Stimulated activated CD4-positive, alpha-beta T cell treated with anti-CD3 and anti-CD28 coated beads, Interleukin-2, amount 100 ng/mL, for 48 hours (primary cell): ENCODE measurements around the gene VIT.

Experiments
- DNase-seq, 2 donors: peaks; one replicate each; pipeline ENCODE4 v3.0.0-alpha.2; 2020

The VIT gene

DNA sequence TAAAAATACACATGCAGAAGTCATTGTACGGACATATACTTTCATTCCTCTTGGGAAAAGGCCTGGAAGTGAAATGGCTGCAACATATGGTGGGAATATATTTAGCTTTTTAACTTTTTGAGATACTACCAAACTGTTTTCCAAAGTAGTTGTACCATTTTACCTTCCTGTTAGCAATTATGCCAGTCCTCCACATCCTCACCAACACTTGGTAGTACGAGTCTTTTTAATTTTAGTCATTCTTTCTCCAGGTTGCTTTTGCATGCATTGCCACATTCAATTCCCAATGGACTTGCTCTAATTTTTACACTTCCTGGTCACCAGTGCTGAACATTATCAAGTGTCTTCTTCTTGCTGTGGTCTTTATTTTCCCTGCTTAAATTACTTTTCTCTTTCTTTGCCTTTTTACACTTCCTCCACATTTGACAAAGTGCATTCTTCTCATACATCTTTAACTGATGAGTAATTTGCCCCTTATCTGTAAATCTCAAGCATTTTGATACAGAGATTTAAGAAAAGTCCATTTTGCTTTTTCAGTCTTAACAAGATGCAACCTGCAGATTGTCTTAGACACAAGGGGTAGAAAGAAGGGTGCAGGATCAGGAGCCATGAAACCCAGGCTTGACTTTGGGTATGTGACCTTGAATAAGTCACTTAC lies 14.5 kb downstream of the VIT start:
- DNase-seq = no peak

DNA sequence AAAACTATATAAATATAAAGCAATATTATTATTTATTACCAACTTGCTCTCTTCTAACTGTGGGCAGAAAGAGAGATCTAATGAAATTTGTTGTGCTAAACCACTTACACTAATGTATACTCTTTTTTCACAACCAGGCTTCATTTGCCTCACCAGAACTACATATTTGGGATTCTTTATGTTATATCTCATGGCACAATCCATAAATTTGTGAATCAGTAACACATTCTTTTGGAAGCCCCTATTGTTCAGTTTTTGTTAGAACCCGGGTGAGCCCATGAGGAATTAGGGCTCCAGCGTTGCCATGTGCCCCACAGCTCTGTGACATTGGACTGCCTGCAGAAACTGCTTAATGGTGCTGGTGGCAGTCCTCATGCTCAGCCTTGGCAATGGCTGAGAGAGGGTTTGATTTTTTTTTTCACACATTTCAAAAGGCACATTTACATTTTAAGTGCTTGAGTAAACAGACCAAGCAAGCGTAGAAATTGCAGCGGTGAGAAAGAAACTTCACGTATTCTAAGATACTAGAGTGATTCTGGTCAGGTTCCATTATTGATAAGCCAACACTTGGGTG lies 15.3 kb downstream of the VIT start:
- no peak for DNase-seq

DNA sequence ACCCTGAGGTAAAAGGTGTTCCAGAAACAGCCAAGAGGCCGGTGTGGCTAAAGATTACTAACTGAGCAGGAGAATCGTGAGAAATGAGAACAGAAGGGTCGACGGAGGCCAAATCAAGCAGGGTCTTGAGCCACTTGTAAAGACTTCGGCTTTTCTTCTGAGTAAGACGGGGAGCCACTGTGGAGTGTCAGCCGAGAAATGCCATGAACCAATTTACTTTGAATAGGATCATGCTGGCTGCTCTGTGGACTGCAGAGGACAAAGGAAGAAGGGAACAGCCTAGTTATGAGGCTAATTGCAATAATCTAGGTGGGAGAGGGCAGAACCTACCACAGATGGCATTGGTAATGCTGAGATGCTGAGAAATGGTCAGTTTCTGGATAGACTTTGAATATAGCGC lies 16.8 kb downstream of the VIT start:
- no peak for DNase-seq

DNA sequence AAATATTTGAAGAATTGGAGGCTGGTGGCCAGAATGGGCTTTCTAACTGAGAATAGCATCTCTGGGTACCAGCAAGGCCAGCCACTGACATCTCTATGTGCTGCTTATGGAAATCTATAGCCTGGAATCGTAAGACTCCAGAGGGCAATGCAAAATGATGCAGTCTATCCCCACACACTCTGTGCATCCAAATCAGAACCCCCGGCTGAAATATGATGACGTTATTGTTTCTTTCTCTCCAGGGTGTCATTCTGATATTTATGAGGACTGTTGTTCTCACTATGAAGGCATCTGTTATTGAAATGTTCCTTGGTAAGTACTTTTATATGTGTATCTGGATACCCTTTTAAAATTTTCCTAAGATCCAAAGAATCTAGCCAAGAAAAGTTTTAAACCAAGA lies 19.6 kb downstream of the VIT start:
- no peak for DNase-seq

- no peak for DNase-seq
These were observed 21.2 kb downstream of the VIT start for GRCh38 chr2:36717603-36718266.

GRCh38 chr2:36727550-36727949 lies 31.0 kb downstream of the VIT start:
- DNase-seq = no peak

DNA sequence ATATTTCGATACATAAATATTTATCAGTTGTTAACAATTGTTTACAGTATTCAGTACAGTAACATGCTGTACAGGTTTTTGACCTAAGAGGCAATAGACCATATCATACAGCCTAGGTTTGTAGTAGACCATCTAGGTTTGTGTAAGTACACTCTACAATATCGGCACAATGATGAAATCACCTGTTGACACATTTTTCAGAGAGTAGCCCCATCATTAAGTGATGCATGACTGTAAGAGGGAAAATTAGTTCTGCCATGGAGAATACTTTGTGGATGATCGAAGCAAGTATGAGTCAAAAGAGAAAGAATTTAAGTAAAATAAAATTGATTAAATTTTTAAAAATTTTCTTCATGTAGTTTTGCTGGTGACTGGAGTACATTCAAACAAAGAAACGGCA lies 32.6 kb downstream of the VIT start:
- DNase-seq = no peak

DNA sequence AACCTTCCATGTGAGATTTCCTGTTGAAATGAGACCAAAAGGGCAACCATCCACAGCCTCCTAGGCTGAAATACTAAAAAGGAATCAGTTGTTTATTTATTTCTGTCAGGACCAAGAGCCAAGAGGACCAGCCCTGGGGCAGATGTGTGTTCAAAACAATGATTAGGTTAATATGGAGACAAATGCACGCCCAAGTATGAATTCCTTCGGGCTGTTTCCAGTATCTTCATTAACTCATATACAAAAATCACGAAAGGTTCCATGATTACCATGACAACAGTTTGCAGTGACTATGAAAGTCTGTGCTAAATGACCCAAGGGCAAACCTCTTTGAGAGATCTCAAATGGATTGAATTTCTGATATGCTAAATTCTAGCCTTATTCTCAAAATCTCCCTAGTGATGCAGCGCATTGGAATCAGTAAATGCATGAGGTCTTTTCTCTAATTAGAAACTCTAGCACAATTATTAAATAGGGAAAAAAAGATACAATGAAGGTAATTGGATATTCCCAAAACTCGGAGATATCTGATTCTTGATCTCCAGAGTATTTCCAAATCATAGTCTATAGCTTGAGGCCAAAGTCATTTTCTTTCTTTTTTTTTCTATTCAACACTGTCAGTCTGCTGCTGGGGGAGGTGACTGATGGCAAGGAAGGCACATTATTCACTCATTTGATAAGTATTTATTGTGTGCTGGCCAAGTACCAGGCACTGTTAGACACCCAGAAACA lies 35.6 kb downstream of the VIT start:
- DNase-seq = no peak

- DNase-seq = no peak
These were observed 36.1 kb downstream of the VIT start for GRCh38 chr2:36732673-36733036.

- no peak for DNase-seq
These were observed 36.7 kb downstream of the VIT start for GRCh38 chr2:36733215-36733614.

DNA sequence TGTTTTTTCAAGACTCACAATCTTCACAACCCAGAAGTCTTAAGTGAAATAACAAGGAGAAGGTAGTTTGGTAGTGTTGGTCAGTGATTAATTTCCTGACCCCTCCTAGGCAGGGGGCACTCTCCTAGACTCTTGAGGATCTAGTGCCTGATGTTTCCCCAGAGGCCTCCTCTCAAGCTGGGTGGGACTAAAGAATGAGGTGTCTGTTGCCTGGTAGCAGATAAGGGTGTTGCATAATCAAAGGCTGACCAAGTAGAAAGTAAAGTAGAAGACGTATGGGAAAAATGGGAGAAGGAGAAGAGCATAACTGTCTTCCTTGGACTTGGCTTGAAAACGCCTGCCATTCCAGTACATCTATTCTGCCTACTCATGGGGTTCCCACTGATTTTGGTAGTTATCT lies 37.8 kb downstream of the VIT start:
- no peak for DNase-seq

DNA sequence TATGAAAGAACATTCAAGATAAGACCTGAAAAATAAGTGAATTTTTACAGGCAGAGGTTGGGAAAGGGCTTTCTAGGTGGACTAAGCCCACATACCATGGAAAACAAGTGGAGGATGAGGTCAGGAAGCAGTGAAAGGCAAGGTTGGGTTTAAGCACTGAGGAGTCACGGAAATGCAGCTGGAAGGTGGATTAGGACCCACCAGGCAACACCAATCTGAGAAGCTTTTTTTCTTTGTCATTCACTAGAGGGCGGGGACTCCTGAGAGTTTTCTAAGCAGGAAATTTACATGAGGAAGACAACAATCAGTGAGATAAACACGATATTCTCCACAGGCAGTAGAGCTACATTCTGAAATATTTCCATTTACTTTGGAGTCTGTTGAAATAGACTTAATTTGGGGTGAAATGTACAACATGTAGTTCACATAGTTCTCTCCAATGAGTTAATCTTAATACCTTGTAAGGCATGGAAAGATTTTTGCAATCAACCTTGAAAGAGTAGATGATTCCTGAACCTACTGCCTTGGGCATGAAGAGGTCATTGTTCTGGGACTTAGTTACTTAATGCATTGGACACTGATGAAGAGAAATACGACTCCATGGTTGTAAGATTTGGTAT lies 40.7 kb downstream of the VIT start:
- DNase-seq = no peak

- no peak for DNase-seq
These were observed 43.6 kb downstream of the VIT start for GRCh38 chr2:36740061-36740460.

GRCh38 chr2:36741188-36741837 lies 44.8 kb downstream of the VIT start:
- no peak for DNase-seq

GRCh38 chr2:36743954-36744353 lies 47.4 kb downstream of the VIT start:
- DNase-seq = no peak

DNA sequence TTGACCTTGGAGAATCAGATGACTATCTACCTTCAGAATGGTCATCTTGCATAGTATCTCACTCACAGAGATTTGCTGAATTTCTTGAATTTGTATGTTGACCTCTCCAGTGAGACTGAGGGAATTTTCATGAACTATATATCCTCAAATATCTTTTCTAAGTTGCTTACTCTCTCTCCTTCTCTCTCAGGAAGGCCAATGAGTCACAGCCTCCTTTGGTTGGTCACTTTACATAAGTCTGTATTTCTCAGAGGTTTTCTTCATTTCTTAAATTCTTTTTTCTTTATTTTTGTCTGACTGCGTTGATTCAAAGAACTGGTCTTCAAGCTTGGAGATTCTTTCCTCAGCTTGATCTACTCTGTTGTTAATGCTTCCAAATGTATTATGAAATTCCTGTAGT lies 51.7 kb downstream of the VIT start:
- no peak for DNase-seq

- DNase-seq = no peak
These were observed 53.6 kb downstream of the VIT start for GRCh38 chr2:36750101-36750500.

- DNase-seq = no peak
These were observed 57.3 kb downstream of the VIT start for GRCh38 chr2:36753706-36754221.

DNA sequence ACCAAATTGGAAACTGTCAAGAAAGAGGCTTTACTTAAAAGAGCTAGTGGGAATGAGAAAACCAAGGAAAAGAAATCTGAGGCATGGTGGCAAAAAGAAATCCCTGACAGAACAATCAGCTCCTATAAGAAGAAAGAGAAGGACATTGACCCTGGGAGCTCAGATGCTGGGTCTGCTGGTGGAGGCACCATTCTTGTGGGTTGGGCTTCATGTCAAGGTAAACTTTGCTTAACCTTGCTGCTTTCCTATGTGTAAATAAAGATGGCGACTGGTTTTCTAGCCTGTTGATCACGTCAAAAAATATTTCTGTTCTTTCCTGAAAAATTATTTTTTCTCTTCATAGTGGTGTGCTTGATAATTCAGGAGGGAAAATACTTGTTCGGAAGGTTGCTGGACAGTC lies 58.1 kb downstream of the VIT start:
- DNase-seq = no peak

- no peak for DNase-seq
These were observed 59.9 kb downstream of the VIT start for GRCh38 chr2:36756438-36756837.

DNA sequence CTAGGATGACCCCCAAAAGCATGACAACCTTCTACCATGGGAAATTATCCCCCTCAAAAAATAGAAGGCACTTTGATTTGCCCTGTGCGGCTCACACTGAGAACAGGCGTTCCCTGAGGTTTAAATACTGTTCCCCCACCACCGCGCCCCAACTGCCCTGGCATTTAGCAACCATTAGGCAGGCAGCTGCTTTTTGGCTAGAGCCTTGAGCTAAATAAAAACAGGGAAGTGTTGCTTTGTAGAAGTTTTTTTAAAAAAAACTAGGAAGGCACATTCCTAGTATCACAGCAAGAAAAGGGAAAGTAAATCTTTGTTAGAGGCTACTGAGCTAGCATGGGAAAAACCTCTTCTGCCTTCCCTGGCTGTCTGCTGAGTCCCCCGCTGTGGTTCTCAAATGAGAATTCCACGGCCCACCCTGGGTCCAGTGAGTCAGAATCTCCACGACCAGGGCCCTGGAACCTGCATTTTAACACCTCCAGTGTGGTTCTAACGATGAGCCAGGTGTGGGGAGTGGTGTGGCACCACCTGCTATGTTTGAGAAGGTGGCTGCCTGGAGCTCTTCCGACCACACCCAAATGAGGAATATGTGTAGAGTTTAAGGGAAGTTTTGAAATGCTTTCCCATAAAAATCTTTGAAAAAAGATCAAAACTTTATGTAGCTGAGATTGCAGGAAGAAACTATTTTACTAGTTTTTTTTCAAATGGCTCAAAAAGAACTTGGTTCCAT lies 66.4 kb downstream of the VIT start:
- no peak for DNase-seq

DNA sequence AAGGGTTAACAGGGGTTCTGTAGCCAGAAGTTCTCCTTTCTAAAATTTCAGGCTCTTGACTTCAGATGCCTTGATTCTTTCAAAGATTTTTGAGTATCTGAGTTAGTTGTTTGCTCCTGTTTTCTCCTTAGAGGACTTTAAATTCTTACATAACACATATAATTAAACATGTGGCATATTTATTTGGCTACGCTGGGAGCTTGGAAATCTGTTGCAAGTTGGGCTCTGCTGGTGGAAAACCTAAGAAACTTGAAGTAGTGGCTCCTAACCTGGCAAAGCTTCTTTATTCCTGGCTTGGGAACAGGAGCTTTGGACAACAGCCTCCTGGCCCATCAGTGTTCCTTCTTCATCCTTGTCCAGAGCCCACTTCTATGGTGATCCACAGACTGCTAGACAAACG lies 72.6 kb downstream of the VIT start:
- DNase-seq = no peak
